Suprapubic skin (tissue), 4 donors: ENCODE measurements around the gene PLEKHG4B.

Experiments
- EP300 ChIP-seq: sonication (generic); formaldehyde crosslinking; IDR thresholded peaks from one replicate; pipeline ENCODE4 v1.6.1; 2017; ENCODE audit warnings: antibody characterized with exemption
- POLR2AphosphoS5 ChIP-seq, 3 donors: sonication (generic); formaldehyde crosslinking; IDR thresholded peaks; one replicate each; pipeline ENCODE4 v1.6.1; 2017; ENCODE audit warnings: antibody characterized with exemption in 3 of 3
- TF ChIP-seq, protein P1 (sequence below), 2 donors: fragments of 200-600 bp in 1 of 2; fragments of 450-650 bp in 1 of 2; sonication (generic) in 1 of 2; IDR thresholded peaks; one replicate each; pipeline ENCODE4 v1.5.1; 2016 to 2019; ENCODE audit warnings: antibody characterized with exemption in 2 of 2, mild to moderate bottlenecking in 1 of 2, moderate library complexity in 1 of 2

DNA sequence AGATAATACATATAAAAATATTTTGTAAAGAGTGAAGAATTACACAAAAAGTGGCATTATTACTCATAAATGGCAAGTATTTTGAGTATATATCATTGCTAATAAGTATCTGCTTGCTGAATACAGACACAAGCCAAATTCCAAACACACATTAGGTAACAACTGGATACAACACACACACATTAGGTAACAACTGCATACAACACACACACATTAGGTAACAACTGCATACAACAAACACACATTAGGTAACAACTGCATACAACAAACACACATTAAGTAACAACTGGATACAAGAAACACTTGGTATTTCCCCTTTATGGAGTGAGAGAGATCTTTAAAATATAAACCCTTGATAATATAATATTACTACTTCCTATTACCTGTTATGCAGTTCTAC, 112.5 kb downstream of the PLEKHG4B start:
- TF ChIP-seq POLR2AphosphoS5 (IDR thresholded peaks at IDR 0.05), result no peak
- TF ChIP-seq, protein P1, sequence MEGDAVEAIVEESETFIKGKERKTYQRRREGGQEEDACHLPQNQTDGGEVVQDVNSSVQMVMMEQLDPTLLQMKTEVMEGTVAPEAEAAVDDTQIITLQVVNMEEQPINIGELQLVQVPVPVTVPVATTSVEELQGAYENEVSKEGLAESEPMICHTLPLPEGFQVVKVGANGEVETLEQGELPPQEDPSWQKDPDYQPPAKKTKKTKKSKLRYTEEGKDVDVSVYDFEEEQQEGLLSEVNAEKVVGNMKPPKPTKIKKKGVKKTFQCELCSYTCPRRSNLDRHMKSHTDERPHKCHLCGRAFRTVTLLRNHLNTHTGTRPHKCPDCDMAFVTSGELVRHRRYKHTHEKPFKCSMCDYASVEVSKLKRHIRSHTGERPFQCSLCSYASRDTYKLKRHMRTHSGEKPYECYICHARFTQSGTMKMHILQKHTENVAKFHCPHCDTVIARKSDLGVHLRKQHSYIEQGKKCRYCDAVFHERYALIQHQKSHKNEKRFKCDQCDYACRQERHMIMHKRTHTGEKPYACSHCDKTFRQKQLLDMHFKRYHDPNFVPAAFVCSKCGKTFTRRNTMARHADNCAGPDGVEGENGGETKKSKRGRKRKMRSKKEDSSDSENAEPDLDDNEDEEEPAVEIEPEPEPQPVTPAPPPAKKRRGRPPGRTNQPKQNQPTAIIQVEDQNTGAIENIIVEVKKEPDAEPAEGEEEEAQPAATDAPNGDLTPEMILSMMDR (IDR thresholded peaks at IDR 0.05), result no peak
- no peak for TF ChIP-seq EP300
